A673 (cell line): Measurements from ENCODE around the gene FAM13C. TPM values are rescaled to one million over a fixed set of nuclear protein-coding genes. Genes with fewer than 3 reads are reported as not detected.

Source experiments
- BruUV-seq: library from RNA; stranded (reverse); fragments of 400-500 nt; replicated peaks from 2 replicates; lab custom pipeline; 2021; lab: Mats Ljungman, UMichigan
- CTCF ChIA-PET: fragments of 300-600 bp; sonication (Branson Sonifier 250); formaldehyde crosslinking; loops from one replicate; lab custom pipeline; 2022; ENCODE audit warnings: antibody characterized with exemption; lab: Charles Lee
- POLR2A ChIA-PET: fragments of 300-600 bp; sonication (Branson Sonifier 250); formaldehyde crosslinking; loops from one replicate; lab custom pipeline; 2022; ENCODE audit warnings: antibody characterized with exemption; ENCODE audit not compliant: low non-redundant PET; lab: Charles Lee
- DNase-seq: peaks from one replicate; pipeline ENCODE4 v3.0.0-alpha.2; 2015; ENCODE audit warnings: low spot score
- H3K27ac ChIP-seq: fragments of 200-600 bp; sonication (generic); 2 replicates; pipeline ENCODE4 v1.5.1; 2016; ENCODE audit warnings: mixed run types, low read depth, mild to moderate bottlenecking, mixed read lengths, antibody characterized with exemption, low read length; ENCODE audit not compliant: poor library complexity, severe bottlenecking
- H3K27me3 ChIP-seq: fragments of 200-600 bp; sonication (generic); replicated peaks from 2 replicates; pipeline ENCODE4 v1.6.1; 2017; ENCODE audit warnings: mixed run types, low read depth, mild to moderate bottlenecking, mixed read lengths, antibody characterized with exemption, low read length; ENCODE audit not compliant: insufficient read depth, poor library complexity
- H3K36me3 ChIP-seq: fragments of 200-600 bp; sonication (generic); 2 replicates; pipeline ENCODE4 v1.6.1; 2016; ENCODE audit warnings: mixed run types, mild to moderate bottlenecking, mixed read lengths, antibody characterized with exemption, low read length; ENCODE audit not compliant: insufficient read depth, poor library complexity, severe bottlenecking
- H3K4me1 ChIP-seq: fragments of 200-600 bp; sonication (generic); 2 replicates; pipeline ENCODE4 v1.6.1; 2017; ENCODE audit warnings: mixed run types, mild to moderate bottlenecking, mixed read lengths, antibody characterized with exemption, low read length; ENCODE audit not compliant: insufficient read depth, poor library complexity, severe bottlenecking
- H3K4me3 ChIP-seq: fragments of 200-600 bp; sonication (generic); 2 replicates; pipeline ENCODE4 v1.5.1; 2016; ENCODE audit warnings: low read depth, mixed run types, mild to moderate bottlenecking, mixed read lengths, low read length; ENCODE audit not compliant: poor library complexity, severe bottlenecking
- H3K9me3 ChIP-seq: fragments of 200-600 bp; sonication (generic); 2 replicates; pipeline ENCODE4 v1.6.1; 2016; ENCODE audit warnings: mixed run types, low read depth, mild to moderate bottlenecking, mixed read lengths, antibody characterized with exemption, low read length; ENCODE audit not compliant: poor library complexity, severe bottlenecking
- EZH2 ChIP-seq: fragments of 200-600 bp; sonication (generic); IDR thresholded peaks from 2 replicates; pipeline ENCODE4 v1.6.1; 2017; ENCODE audit warnings: borderline replicate concordance, low read depth, mild to moderate bottlenecking, mixed read lengths, antibody characterized with exemption, low read length; ENCODE audit not compliant: poor library complexity, severe bottlenecking
- intact Hi-C: fragments of 100-400 bp; cut with micrococcal nuclease; formaldehyde crosslinking; loops from one replicate; pipeline ENCODE4 v1.10.0; 2022; ENCODE audit not compliant: unreplicated experiment
- total RNA-seq: library from RNA; stranded (reverse); gene quantifications from 2 replicates; pipeline ENCODE4 v1.2.3, GENCODE V29; 2021
- TF ChIP-seq, protein P1 (sequence below): fragments of 300-800, 200-600 bp; sonication (generic); conservative IDR thresholded peaks from 2 replicates; pipeline ENCODE4 v1.5.1; 2017; ENCODE audit warnings: low read depth, mild to moderate bottlenecking, antibody characterized with exemption, low read length, moderate library complexity, mixed read lengths

The FAM13C gene
- total RNA-seq, 1 experiment from 2014 or later, result 21.2 TPM

DNA sequence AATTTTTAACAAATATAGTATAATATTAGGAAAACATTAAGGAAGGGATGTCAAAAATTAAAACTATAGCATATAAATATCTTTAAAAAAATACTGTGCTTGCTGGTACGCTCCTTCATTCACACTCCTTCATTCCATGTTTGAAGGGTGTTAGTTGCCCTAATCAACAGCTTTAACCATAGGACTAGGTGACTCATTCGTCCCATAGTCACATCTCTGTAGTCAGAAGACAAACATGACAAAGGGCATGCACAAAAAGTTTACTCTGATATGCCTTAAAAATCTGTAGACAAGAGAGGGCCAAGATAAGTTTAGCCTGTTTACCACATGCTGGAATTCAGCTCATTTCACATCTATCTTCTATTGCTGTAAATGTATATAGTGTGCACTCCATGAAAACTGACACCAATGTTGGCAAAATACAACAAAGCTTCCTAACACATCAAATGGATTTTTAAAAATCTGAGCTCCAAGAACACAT is 646 bp downstream of the FAM13C start:
- H3K4me3 ChIP-seq, result peak overlapping the region; percentile 53
- no peaks in the 10 kb centered on the region for H3K9me3 ChIP-seq
- peak; percentile 35 for DNase-seq
- POLR2A ChIA-PET, result interaction anchor here (0.5 kb wide), 2 partner anchors 12 to 209 kb away, joined by 3 read pairs; no protein-coding TSS in a partner anchor
- no TSS peak for BruUV-seq
- peak overlapping the region; percentile 64 for H3K27ac ChIP-seq
- intact Hi-C loops, result loop anchor here (2.0 to 10.0 kb wide), 3 partner anchors 69 to 223 kb away; no protein-coding TSS in a partner anchor
- H3K4me1 ChIP-seq, result peaks cover 25% of the 10 kb centered on the region
- TF ChIP-seq EZH2, result no peak
- TF ChIP-seq, protein P1, sequence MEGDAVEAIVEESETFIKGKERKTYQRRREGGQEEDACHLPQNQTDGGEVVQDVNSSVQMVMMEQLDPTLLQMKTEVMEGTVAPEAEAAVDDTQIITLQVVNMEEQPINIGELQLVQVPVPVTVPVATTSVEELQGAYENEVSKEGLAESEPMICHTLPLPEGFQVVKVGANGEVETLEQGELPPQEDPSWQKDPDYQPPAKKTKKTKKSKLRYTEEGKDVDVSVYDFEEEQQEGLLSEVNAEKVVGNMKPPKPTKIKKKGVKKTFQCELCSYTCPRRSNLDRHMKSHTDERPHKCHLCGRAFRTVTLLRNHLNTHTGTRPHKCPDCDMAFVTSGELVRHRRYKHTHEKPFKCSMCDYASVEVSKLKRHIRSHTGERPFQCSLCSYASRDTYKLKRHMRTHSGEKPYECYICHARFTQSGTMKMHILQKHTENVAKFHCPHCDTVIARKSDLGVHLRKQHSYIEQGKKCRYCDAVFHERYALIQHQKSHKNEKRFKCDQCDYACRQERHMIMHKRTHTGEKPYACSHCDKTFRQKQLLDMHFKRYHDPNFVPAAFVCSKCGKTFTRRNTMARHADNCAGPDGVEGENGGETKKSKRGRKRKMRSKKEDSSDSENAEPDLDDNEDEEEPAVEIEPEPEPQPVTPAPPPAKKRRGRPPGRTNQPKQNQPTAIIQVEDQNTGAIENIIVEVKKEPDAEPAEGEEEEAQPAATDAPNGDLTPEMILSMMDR, result no peak
- H3K36me3 ChIP-seq, result no peaks in the 10 kb centered on the region
- CTCF ChIA-PET, result no interaction called here
- no peaks in the 10 kb centered on the region for H3K27me3 ChIP-seq

- TF ChIP-seq, protein P1, result no peak
- no peak for TF ChIP-seq EZH2
- H3K4me1 ChIP-seq, result peaks cover 25% of the 10 kb centered on the region
- CTCF ChIA-PET, result no interaction called here
- H3K9me3 ChIP-seq, result no peaks in the 10 kb centered on the region
- intact Hi-C loops, result loop anchor here (5.0 to 10.0 kb wide), 2 partner anchors 119 to 224 kb away; no protein-coding TSS in a partner anchor
- peak overlapping the region; percentile 53 for H3K4me3 ChIP-seq
- peak overlapping the region; percentile 41 for H3K27ac ChIP-seq
- H3K36me3 ChIP-seq, result no peaks in the 10 kb centered on the region
- no TSS peak for BruUV-seq
- DNase-seq, result peak; percentile 55
- POLR2A ChIA-PET, result no interaction called here
- H3K27me3 ChIP-seq, result no peaks in the 10 kb centered on the region
Observed at GRCh38 chr10:59360605-59361405, 1.5 kb downstream of the FAM13C start.

- no peak overlapping the region for H3K27ac ChIP-seq
- no peaks in the 10 kb centered on the region for H3K27me3 ChIP-seq
- POLR2A ChIA-PET, result no interaction called here
- H3K36me3 ChIP-seq, result no peaks in the 10 kb centered on the region
- no peaks in the 10 kb centered on the region for H3K9me3 ChIP-seq
- H3K4me1 ChIP-seq, result peaks cover 25% of the 10 kb centered on the region
- CTCF ChIA-PET, result no interaction called here
- intact Hi-C loops, result no loop called here
- no peak overlapping the region for H3K4me3 ChIP-seq
- DNase-seq, result no peak
- no peak for TF ChIP-seq EZH2
- TF ChIP-seq, protein P1, result no peak
- no TSS peak for BruUV-seq
Observed at GRCh38 chr10:59358576-59358975, 3.8 kb downstream of the FAM13C start.
